Measurements from ENCODE around the gene WRAP73.

Gene WRAP73

DNA sequence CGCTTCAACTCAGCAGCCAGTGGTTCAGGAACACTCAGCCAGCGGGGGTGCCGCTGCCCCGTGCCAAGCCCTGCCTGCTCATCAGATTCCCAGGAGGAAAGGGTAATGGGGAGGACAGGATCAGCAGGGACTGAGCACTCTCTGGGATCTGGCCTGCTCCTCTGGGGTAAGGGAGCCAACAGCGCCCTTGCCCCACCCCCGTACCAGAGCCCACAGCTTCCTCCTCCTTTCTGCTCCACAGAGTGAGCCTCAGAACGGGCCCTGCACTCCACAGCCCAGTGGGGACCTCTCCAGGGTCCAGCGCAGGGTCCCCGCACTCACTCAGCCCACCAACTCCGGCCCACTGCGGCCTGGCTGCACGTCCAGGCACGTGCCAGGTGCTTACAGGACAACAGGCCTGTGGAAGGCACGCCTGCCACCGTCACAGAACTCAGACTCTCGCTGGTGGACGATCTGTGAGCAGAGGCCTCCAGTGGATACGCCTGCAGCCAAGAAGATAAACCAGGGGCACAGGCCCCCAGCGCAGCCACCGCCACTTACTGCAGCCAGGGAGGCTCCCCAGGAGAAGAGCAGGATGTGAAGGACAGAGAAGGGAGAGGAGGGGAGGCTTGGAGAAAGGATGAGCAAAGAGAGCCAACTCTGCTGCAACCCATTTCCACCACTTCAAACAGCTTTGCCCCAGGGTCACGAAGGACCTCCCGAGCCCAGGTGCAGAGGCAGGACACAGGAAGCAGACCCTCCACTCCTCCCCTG lies 40.7 kb downstream of the WRAP73 start:
- no peak for DNase-seq

DNA sequence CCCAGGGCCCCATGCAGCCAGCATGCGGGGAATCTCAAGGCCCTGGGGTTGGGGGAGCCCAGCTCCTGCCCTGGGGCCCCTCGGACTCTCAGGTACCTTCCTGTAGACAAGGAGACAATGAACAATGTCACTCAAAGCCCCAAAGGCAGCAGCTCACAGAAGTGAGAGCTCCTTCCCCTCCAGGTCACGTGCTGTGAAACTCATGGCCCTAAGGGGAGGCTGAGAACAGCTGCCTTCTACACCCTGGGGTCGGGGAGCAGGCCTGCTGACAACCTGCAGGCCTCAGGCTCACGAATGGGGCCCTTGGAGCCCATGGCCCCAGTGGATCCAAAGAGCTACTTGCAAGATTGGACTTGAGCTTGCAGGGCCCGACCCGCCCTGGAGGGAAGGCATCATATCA lies 41.7 kb downstream of the WRAP73 start:
- DNase-seq, result no peak

DNA sequence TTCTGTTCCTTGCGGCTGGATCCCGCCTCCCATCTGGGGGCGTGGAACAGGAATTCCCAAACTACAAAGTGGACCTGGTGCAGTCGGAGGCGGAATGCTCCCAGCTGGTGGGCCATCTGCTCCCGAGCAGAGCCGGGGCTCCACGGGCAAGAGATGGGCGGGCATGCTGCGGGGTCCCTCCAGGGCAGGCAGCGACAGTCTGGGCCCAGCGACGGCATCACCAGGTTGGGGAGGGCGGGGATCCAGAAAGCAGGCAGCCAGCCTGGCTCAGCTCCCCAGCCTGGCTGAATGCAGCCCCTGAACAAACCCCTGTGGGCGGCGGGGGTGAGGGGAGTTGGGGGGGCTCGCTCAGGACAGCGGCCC lies 42.2 kb downstream of the WRAP73 start:
- DNase-seq, result no peak

DNA sequence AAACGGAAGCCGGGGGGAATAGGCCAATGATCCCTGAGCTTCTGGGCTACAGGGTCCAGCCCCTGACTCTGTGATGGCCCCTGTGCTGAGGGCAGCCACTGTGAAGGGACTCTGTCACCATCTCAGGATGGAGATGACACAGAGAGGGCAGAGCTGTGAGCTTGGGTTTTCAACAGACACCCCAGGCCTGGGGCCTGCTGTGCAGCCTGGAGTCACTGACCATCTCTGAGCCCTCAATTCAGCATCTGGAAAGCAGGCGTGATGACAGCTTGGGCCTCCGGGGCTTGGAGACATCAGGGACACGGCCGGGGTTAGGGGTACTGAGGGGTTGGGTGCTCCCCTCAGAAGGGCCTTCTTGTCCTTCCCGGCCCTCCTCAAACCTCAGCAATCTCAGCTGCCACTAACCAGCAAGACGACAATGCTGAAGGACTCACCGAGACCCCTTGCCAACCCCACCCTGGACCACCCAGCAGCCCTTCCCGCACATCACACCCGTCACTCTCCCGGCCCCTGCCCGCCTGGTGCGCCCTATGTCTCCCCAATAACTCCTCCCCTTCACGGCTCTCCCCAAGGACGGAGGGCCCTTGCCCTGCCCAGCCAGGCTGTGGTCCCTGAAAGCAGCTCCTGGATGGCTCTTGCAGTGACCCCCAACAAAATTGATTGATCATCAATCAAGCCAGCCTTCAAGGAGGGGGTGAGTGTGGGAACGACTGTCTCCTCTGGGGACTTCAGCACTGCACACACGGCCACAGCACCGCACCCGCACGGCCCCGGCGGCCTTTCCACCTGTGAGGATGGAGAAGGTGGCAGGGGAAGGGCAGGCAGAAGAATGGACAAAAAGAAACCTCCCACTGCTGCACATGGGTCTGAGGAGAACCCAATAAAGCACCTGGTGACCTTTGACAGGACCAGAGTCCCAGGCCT lies 42.9 kb downstream of the WRAP73 start:
- DNase-seq, result no peak

DNA sequence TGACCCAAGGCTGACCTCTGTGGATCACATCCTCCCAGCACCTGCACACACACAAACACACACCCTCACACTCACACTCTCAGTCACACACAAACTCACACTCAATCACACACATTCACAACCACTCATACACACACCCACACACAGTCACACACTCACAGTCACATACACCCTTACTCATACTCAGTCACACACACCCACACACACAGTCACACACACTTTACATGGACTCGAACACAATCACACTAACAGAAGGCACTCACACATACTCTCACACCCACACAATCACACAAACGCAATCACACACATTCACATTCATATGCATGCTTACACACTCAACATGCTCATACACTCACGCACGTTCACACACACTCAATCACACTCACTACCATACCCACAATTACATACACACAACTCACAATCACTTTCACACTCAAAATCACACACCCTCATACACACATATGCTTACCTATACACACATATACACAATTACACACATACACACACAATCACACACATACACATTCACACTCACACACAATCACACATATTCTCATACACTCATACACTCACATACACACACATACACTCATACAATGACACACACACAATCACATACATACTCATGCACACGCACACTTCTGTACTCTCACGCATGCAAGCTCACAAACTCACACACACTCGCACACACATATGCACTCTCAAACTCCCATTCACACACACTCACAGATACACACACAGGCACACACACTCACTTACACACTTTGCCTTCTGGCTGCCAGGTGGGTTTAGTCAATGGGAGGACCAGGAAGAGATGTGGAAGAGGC lies 44.7 kb downstream of the WRAP73 start:
- DNase-seq, result no peak

DNA sequence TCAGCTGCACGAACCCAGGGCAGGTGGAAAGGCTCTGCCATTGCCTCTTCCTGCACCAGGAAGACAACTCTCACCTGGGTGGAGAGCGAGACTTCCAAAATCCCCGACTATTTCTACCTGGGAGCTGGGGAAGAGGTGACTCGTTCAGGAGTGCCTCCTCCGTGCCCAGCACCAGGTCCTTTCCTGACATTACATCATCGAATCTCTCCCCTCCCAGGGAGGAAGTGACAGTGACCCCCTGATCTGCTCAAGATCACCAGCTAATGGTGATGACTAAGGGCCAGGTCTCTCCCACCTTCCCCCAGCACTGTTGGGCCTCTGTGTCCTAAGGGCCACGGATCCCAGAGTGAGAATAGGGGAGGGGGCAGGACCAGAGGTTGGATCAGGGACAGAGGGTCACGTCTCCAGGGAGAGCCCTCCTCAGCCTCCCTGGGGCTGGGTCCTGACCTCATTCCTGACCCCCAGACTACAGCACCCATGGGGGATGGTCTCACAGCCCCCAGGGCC lies 45.4 kb downstream of the WRAP73 start:
- no peak for DNase-seq

DNA sequence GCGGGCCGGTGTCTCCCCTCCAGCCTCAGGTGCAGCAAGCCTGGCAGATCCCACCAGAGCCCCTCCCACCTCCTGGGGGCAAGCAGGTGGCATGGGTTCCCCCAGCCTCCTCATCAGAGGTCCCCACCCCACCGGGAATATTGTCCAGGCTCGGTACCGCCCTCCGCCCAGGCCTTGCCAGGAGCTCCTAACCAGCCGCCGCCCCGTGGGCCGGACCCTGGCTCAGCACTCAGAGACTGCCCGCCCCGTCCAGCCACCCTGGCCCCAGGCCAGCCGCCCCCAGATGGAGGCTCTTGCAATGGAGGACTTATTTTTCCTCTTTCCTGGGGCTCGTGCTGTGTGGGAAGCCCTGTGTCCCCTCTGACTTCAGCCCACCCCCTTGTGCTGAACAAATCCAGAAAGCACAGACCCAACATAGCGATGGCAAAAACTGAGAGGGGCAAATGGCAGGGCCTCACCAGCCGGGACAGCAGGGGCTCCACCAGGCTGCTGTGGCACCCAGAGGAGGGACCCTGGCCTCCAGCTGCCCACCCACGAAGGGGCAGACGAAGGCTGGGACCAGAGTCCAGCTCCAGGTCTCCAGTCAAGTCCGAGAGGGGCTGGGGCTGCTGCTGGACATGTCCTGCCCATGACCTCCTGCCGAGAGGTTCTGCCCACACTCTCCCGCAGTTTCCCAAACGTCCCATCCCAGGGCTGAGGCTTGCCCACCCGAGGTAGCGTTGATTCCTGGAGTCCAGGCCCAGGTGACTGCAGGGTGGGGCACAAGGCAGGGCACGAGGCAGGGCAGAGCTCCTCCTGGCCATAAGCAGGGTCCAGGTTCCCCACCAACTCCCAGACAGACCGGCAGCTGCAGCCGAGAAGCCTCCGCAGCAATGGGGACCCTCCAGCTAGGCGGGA lies 46.1 kb downstream of the WRAP73 start:
- no peak for DNase-seq

DNA sequence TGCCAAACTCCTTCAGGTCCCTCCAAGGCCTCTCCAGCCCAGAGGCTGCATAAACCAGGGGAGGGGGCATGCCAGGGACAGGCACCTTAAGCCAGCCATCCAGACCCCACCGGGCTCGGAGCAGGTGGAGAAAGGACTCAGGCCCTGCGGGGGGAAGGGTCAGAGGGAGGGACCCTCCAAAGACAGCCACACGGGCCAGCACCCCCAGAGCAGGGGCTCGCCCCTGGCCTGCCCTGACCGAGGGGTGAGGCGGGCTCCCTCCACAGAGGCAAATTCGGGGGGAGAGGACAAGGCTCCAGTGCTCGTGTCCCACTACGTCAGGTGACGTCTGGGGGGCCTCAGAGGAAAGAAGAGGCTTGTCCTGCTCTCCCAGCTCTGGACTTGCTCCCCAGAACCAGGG lies 46.7 kb downstream of the WRAP73 start:
- no peak for DNase-seq

DNA sequence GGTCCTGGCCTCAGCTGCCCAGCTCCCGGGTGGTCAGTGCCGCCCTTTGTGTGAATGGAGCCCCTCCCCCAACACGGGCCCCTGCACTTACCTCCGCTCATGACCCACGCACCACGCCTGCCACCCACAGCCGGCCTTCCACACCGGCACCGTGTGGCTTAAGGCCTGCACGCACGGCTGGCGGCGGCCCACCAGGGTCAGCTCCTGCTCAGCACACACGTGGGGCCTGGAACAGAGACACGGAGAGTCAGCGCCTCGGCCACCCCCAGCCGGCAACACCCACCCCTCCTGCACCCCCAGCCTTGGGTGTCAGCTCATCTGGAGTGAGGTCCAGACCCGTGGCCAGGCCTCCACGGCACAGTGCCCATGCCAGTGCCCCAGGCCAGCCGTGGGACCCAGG lies 47.5 kb downstream of the WRAP73 start:
- DNase-seq, result no peak

DNA sequence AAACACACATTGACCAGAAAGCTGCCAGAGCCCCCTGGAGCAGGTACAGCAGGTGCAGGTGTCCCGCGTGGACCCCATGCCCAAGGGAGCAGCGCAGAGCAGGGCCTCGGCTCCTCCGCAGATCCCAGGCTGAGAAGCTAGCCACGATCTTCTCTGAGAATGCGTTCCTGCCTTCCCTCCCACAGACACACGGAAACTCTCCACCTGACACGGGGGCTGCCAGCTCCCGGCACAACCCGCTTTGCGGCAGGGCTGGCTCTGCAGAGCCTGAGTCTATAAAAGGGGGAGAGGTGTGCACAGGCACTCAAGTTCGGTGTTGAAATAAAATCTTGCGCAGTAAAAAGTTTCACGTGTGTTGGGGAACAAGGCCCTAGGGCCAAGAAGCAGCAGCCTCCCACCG lies 48.2 kb downstream of the WRAP73 start:
- DNase-seq, result no peak

DNA sequence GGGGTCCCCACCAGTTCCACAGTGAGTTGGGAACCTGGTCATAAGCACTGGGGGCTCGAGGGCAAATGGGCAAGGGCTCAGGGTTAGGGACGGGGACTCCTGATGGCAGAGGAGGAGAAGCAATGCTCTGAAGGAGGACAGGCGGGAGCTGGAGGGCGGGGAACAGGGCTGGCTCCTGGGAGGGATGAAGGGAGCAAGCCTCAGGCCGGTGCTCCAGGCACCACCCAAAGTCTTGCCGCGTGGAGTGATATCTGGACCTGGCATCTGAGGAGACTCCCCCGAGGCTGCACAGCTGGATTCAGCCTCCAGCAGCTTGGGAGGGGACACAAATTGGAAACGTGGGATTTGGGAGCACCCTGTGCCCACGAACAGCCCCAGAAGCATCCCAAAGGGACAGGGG lies 49.5 kb downstream of the WRAP73 start:
- no peak for DNase-seq

DNA sequence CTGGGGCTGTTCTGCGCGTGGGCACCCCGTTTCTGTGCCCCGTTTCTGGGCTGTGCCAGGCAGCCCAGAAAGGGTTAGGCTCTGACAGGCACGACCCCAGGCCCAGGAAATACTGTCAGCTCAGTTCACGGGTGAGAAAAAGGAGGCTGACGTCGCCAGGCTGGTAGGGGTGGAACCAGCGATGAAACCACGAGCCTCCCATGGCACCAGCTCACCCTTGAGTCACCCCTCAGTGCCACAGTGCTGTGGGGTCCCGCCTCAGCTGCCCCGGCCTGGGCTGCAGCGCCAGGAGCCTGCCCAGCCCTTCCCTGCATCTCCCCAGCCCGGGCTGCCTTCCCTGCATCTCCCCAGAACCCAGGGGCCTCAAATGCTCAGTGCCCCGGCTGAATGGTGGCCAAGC lies 50.1 kb downstream of the WRAP73 start:
- no peak for DNase-seq

DNA sequence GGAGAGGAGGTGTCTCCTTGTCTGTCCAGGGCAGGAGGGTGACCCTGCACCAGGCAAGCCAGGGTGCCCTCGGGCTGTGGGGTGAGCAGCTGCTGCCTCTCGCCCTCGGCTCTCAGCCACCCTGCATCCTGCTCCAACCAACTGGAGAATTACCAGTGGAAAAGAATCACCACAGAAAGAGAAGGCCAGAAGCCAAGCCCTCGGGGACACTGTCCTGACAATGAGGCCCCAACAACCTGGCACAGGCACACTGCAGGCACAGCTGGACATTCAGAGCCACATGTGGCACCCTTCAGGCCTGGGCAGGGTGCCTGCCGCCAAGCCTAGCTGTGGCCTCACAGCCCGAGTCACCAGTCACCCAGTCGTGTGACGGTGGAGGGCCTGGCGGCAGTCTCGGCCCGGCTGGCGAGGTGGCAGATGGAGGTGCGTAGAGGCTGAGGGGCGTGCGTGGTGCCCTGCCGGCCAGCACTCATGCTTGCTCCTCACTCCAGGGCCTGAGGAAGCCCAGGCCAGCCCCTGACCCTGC lies 50.6 kb downstream of the WRAP73 start:
- no peak for DNase-seq

DNA sequence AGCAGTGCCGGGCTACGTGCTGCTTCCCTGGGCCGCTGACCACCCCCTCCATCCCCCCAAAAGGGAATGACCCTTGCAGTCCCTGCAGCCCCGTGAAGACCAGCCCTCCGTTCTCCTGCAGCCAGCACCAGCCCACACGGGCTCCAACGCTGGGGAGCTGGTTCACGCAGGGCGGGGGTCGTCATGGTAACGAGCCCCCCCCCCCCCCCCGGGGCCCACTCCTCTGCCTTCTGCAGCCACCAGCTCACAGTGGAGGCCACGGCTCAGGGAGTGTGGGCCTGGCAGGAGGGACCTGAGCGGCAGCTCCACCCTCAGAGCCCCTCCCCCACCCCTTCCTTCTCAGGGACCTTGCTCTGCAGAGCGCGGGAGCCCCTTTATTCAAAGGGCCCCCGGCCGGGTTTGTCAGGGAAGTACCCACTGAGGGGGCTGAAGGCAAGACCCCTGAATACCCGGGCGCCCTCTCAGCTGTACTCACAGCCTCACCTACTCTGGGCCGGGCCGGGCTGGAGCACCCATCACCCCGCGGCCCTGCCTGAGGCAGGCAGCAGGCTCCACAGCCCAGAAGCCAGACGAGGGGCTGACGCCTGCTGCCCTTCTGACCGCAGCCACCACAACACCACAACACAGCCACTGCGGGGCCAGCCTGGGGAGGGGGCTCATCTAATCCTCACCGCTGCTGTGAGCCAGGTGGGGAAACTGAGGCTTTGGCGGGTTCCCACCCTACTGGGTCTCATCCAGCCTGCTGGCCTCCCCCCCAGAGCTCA lies 51.2 kb downstream of the WRAP73 start:
- DNase-seq, result no peak

DNA sequence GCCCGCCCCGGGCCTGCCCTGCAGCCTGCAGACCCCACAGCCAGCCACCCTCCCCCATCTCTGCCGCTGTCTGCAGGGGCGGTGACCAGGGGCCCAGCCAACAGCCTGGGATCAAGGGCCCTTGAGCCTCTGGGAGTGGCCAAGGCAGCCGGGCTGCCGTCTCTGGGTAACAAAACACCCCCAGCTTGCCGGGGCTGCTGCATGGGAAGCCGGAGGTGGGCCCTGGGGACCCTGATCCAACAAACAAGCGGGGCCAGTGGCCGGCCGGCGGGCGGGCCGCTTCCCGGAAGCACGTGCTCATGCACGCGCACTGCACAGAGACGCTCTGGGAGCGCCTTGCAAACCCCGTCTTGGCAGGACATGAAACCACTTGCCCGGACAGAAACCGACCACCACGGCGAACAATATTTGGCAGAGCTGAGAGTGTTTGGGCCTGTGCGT lies 51.8 kb downstream of the WRAP73 start:
- no peak for DNase-seq

DNA sequence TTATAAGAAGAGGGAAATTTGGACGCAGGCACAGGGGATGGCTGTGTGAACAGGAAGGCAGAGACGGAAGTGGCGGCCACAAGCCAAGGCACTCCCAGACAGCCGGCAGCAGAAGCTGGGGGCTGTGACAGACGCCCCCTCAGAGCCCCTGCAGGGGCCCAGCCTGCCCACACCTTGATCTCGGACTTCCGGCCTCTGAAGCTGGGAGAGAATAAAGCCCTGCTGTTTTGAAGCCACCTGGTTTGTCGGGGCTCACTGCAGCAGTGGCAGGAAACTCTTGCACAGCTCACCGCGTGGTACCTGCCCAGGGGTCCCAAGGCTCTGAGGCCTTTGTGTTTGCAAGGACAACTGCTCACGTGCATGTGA lies 52.3 kb downstream of the WRAP73 start:
- DNase-seq, result no peak

DNA sequence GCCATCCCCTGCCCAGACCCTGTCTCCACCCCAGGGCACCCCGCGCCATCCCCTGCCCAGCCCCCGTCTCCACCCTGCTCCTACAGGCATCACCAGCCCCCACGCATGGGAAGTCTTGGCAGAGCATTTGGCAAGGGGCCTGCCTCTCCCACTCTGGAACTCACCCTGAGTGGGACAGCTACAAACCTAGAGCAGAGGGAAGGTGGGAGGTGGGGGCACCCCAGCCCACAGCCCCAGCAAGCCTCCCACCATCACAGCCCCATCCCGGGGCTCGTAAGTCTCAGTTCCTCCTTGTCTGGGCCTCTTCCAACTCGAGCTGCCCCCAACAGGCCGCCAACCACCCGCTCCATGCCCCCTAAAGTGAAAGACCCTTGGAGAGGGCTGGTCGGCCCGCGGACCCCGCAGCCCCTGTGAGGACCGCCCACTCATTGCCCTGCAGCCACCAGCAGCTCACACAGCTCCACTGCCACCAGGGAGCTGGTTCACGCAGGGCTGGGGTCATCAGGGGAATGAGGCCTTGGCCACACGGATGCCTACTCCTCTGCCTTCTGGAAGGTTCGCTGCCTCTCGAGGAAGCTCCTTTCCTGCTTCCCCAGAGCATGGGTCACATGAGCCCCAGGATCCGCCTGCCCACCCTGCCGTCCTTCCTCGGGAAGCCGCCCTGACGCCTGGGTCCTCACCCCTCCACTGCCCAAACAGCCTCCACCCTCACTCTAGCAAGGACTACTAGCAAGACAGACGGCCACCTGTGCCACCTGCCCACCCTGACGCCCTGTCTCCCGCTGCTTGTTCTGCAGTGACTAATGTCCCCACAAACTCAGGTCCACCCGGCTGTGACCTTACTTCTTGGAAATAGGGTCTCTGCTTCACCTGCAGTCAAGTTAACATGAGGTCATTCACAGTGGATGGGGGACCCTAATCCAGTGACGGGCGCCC lies 53.0 kb downstream of the WRAP73 start:
- DNase-seq, result no peak

DNA sequence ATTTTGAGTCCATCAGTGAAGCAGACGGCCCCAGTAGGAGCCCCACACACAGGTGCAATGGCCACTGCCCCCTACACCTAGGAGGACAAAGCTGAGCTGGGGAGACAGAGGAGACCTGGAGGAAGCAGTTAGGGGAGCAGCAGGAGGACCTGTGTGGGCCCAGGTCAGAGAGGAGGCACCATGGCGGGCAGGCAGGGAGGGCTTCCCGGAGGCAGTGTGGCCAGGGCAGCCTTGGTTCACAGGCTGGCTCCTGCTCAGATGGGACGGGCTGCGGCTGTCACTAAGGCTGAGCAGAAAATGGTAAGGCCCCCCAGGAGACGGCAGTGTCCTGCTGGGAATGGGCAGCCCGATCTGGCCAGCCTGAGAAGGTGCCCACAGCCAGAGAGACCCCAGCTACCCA lies 54.0 kb downstream of the WRAP73 start:
- no peak for DNase-seq

DNA sequence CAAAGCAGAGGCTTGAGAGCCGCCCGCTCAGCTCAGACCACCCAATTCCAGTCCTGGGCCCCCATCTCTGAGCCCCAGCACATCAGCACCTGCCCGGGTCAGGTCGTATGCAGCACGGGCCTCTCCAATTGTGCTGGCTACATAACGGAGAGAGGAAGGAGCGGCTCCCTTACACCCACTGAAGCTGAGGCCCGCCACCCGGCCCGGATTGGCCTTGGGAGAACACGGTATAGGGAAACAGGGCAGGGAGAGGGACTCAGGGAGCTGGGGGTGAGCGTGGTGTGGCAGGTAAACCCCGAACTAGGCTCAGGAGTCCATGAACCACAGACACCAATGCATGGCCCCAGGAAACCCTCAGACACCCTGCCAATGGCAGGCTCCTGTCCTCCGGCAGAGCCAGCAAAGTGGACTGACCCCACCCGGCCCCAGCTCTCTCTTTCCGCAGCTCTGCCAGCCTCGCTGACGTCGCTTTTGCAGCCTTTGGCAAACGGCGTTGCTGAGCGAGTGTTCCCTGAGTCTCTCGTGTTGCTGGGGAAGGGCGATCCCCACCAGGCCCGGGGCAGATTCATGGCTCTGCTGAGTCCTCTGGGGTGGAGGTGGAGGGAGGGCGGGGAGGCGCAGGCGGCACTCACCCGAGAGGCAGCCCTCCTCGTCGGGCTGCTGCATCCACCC lies 55.1 kb downstream of the WRAP73 start:
- no peak for DNase-seq

Data from stimulated activated CD4-positive, alpha-beta T cell treated with anti-CD3 and anti-CD28 coated beads, Interleukin-1b, Interleukin-23, amount 100 ng/mL, for 48 hours (primary cell).